NCI-H1105 (cell line): Measurements from ENCODE around the gene MAPK7.

Experiments
- DNase-seq: peaks from one replicate; lab custom pipeline; 2025; lab: John Stamatoyannopoulos, UW

Gene MAPK7

DNA sequence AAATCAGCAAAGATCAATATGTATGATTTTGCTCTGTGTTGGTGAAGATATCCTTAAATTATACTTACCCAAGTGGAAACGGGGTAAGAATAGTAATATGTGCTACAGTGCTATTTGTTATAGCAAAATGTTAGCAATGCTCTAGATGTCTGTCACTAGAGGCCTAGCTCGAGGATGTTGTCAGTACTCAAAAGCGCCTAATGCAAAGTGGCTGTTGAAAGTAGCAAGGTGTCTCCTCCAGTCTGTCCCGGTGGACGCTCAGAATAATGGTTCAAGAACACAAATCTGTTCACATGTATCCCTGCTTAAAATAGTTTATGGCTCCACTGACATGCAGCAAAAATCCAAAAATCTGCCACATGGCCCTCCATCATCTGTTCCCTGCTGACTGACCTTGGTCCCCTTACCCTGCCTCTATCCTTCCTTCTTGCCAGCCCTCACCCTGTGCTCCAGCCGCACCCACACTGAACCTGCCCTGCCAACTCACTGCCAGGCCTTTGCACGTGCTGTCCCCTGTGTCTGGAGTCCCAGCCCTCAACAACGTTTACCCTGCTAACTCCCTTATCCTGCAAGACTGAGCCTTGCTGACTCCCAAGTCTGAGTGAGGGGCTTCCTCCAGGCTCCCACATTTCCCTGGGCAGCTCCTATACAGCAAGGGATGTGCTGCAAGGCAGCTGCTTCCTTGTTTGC, 23.2 kb downstream of the MAPK7 start:
- no peak for DNase-seq

- DNase-seq = no peak
These were observed 23.9 kb downstream of the MAPK7 start for GRCh38 chr17:19402171-19402570.

DNA sequence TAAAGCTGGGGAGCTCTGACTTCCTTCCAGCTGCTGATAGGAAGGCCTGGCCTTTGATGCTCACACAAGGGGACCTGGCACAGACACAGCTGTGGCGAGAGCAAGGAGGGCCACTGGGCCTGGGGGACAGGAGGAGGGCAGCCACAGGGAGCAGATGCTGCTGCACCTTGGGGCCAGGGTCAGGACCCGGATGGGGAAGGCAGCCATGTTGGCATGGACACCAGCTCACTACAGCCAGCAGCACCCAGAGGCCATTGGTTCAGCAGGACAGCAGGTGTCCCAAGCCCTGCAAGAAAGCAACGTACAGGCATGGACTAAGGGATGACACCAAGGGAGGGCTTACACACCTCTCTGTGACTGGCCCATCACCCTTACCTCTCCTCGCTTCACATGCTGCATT, 24.7 kb downstream of the MAPK7 start:
- DNase-seq = no peak

GRCh38 chr17:19404264-19404663, 26.0 kb downstream of the MAPK7 start:
- no peak for DNase-seq

DNA sequence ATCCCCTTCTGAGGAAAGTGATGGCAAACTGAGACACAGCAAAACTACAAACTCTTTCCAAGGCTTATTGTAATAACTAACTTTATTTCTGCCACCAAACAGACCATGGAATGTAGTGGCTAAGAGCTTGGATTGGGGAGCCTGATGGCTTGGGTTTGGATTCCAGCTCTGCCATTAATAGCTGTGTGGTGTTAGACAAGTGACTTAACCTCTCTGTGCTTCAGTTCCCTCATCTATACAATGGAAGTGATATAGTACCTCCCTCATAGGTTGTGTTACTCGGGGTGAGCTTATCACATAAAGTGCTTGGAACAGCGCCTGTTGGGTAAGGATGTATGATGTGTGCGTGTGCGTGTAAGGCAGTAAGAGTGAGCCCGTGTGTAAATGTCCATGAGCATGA, 26.8 kb downstream of the MAPK7 start:
- DNase-seq = no peak

DNA sequence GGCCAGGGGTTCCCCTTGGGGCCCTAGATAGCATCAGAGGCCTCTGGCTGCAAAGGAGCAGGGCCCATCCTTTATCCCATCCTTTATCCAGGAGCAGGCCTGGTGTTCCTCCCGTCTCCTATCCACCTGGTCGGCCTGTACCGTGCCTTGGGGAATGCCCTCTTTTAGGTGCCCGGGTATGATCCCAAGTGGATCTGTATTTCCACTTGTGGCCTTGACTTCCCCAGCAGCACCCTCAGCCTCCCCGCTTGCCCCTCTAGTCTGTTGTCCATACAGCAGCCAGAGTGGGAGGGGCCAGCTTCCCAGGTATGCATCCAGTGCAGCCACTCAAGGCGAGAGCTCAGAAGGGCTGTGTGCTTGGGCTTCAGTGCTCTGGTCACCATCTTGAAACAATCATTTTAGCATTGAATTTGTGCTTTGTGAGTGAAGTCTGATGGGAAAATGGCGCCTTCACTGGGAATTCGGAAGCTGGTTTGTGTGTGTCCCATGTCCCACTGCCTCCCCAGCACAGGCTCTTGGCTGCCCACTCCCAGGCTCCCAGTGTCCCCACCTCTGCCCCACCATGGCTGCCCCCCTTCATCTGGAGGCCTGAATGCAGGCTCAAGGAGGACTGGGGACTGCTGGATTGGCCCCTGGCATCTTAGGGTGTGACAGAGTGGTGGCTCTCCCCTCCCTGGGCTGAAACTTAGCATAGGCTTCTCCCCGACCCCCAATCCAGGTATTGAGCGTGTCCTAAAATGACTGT, 29.5 kb downstream of the MAPK7 start:
- DNase-seq = no peak

DNA sequence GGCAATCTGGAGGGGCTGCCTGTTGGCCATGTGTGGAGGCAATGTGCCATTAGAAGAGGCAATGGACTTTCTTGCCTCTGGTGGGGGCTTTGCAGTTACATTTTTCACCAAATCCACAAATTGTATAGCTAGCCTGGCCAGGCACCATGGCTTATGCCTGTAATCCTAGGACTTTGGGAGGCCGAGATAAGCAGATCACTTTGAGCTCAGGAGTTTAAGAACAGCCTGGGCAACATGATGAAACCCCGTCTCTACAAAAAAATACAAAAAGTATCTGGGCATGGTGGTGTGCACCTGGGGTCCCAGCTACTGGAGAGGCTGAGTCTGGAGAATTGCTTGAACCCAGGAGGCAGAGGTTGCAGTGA, 30.0 kb downstream of the MAPK7 start:
- no peak for DNase-seq

DNA sequence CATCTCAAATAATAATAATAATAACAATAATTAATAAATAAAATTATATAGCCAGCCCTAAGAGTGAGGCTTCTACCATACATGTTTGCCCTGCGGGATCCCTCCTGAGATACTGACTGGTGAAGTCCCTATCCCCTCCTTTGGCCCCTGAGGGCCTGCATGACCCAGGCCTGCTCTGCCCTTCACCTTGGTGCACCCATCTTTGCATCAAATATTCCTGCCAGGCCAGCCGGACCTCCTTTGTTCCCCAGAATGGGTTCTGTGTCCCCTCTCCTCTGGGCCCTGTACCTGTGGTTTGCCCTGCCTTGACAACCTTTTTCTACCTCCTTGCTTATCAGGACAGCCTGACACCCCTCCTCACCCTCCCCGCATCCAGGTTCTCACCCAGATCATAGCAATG, 30.8 kb downstream of the MAPK7 start:
- no peak for DNase-seq

DNA sequence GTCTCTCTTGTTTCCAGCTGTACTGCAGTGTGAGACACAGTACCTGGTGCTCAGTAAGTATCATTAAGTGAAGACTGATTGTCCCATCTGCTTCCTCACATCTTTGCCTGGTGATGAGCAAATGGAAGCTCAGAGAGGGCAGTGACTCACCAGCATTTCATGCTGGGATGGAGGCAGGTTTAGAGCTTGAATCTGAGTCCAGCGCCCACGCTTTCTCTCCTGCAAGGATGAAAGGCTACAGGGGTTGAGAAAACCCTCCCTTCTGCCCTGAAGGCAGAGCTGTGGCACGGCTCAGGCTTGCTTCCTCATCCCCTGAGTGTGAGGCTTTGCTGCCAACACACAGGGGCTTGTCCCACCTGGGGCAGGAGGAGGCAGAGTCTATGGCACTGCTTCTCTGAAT, 31.2 kb downstream of the MAPK7 start:
- DNase-seq = no peak

- no peak for DNase-seq
These were observed 31.8 kb downstream of the MAPK7 start for GRCh38 chr17:19410091-19410490.

DNA sequence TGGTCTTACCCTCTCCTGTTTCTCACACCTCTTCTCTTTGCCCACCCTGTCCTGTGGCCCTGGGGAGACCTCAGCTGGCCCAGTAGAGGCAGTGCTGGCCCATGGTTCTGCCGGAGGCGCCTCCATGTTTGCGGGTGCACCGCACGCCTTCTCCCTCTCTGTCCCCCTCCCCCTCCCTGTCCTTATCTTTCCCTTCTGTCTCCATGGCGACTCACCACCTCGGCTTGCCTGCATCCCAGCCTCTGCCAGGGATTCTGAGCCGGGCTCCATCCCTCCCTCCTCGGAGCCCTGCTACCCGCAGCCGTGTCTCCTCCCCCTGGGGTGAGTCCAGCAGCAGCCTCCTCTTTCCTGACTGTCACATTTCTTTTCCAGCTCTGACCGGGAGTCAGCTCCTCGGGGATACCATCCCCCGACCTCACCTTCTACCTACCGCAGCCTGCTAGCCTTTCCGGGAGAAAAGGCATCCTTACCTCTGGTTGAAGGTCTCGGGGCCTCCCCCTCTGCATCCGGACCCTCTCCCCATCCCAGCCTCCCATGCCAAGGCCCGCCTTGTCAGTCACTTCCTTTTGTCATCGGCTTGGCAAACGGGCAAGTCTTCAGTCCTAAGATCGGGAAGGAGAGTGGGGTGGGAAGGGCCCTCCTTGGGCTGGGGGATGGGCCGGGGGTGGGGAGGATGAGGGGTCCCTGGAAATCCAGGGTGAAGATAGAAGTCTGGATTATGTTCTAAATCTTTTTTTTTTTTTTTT, 32.8 kb downstream of the MAPK7 start, which contains the start of gene RNF112:
Gene RNF112 (plus strand): TSS at position 358 of the 746 bp plus-strand sequence. CDS start 177 bp downstream, at position 535.
- DNase-seq = no peak

- DNase-seq = no peak
These were observed 33.3 kb downstream of the MAPK7 start for GRCh38 chr17:19411631-19412030.

DNA sequence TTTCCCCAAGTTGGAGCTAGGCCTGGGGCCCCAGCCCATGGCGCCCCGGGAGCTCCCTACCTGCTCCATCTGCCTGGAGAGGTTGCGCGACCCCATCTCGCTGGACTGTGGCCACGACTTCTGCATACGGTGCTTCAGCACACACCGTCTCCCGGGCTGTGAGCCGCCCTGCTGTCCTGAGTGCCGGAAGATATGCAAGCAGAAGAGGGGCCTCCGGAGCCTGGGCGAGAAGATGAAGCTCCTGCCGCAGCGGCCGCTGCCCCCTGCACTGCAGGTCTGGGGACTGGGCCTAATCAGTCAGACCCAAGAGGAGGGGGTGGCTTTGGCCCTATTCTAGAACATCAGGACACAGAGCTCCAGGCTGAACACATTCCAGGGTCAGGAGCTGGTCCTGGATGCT, 34.2 kb downstream of the MAPK7 start:
- no peak for DNase-seq

DNA sequence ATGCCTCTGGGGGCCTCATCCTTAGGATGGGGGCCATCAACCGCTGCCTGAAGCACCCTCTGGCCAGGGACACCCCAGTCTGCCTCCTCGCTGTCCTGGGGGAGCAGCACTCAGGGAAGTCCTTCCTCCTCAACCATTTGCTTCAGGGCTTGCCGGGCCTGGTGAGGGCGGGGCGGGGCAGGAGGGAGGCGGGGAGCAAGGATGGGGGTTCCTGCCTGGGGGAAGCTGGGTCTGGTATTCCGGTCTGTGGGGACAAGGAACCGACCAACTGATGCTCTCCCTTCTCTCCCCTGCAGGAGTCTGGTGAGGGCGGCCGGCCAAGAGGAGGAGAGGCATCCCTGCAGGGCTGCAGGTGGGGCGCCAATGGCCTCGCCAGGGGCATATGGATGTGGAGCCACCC, 34.7 kb downstream of the MAPK7 start:
- DNase-seq = no peak

DNA sequence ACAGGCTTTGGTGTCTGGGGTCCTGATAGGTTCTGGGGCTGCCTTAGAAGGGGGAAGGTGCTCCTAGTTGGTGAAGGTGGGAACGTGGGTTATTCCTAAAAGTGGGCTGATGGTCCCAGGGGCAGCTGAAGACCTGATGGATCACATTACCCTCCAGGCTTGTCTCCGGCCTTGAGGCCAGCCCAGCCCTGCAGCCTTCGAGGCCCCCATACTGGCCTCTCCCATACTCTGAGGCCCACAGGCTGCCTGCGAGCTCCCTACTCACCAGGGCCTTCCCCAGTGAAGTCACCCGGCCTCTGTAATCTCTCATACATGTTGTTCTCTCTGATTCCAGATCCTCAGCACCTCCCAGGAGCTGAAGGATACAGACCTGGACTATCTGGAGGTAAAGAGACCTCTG, 35.5 kb downstream of the MAPK7 start:
- no peak for DNase-seq

GRCh38 chr17:19414396-19415280, 36.3 kb downstream of the MAPK7 start:
- DNase-seq = no peak

DNA sequence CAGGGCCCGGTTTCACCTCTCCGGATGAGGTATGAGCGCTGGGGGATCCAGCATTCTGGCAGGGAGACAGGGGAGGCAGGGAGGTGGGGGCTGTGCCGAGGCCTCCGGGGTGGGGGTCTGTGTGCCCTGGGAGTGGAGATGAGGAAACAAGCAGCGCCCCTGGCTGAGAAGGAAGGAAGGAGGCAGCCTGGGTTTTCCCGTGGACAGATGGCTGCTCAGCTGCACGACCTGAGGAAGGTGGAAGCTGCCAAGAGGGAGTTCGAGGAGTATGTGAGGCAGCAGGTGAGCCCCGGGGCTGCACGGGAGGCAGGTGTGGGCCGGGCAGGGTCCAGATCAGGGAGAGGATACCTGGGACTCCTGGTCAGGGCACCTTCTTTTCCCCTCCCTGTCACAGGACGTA, 37.0 kb downstream of the MAPK7 start:
- DNase-seq = no peak

DNA sequence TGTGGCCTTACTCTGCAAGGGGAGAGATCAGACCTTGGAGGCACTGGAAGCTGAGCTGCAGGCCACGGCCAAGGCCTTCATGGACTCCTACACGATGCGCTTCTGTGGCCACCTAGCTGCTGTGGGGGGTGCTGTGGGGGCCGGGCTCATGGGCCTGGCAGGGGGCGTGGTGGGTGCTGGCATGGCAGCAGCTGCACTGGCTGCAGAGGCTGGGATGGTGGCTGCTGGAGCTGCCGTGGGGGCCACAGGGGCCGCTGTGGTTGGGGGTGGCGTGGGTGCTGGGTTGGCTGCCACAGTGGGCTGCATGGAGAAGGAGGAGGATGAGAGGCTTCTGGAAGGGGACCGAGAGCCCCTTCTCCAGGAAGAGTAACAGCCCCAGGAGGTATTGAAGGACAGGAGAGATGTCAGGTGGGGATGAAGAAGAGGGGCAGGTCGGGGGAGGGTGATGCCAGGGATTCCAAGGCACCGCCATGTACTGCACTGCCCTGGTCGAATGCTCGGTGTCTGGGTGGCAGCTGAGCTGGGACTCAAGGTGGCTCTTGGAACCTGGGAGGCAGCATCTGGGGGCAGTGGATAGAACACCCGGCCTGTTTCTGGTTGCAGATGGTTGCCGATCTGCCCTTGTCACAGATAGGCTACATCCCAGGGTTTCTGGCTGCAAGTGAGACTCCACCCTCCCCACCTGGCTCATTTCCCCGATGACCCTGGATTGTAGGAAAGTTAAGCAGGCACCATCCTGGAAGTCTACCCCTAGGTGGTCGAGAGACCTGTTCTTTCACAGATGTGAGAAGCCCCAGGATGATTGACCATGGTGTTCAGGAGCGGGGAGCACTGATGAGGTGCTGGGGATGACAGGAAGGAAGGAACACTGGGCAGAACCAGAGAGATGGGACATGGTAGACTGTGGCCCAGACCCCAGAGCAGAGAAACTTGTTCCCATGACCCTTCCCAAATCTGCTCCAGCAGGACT, 37.8 kb downstream of the MAPK7 start:
- DNase-seq = no peak

DNA sequence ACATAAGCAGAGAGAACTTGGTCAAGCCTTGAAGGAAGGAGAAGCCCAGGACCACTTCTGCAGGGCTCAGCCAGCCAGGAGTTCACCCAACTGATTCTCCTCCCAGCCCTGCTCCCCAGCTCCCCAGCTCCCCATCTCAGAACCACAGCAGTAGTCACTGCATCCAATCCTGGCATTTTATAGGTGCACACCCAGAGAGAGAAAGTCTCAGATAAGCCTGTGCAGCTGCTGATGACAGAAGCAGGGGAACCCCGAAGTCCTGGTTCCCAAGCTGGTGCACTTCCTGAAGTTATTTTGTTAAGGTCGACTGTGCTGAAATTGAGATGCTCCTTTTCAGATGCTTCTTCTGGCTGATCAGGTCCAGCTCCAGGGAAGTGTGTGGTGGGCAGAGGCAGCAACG, 39.3 kb downstream of the MAPK7 start:
- no peak for DNase-seq

- no peak for DNase-seq
These were observed 40.1 kb downstream of the MAPK7 start for GRCh38 chr17:19418251-19418992.
